Stomach (tissue), 4 donors: ENCODE measurements around the gene RBFOX2.

Source experiments
- EP300 ChIP-seq: sonication (generic); formaldehyde crosslinking; IDR thresholded peaks from one replicate; pipeline ENCODE4 v1.6.1; 2017; ENCODE audit warnings: antibody characterized with exemption
- POLR2A ChIP-seq, 4 donors: fragments of 450-650 bp; IDR thresholded peaks; one replicate each; pipeline ENCODE4 v1.6.1; 2016; ENCODE audit warnings: antibody characterized with exemption in 4 of 4, control low read depth in 2 of 4, mild to moderate bottlenecking in 1 of 4, moderate library complexity in 1 of 4
- POLR2AphosphoS5 ChIP-seq, 3 donors: sonication (generic); formaldehyde crosslinking; IDR thresholded peaks; one replicate each; pipeline ENCODE4 v1.6.1; 2016; ENCODE audit warnings: antibody characterized with exemption in 3 of 3
- TF ChIP-seq, protein P1 (sequence below), 7 experiments: fragments of 450-650 bp in 4 of 7; fragments of 200-600 bp in 3 of 7; sonication (generic) in 3 of 7; IDR thresholded peaks; one replicate each; pipeline ENCODE4 v1.5.1; 2016 to 2019; ENCODE audit warnings: antibody characterized with exemption in 7 of 7, control low read depth in 2 of 7, mild to moderate bottlenecking in 1 of 7

DNA sequence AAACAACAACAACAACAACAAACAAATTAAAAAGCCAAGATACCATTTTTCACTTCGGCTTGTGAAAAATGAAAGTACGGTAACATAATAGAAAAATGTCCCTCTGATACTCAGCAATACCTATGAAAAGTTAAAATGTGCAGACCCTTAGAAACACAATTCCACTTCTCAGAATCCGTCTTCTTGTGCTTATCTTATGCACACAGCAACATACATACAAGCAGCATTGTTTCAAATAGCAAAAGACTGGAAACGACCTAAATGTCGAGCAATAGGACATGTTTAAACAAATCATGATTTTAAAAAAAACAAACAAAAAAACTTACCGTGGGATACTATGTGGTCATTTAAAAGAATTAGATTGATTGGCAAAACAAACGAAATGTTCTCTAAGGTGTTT, 26.5 kb downstream of the RBFOX2 start:
- TF ChIP-seq, protein P1, sequence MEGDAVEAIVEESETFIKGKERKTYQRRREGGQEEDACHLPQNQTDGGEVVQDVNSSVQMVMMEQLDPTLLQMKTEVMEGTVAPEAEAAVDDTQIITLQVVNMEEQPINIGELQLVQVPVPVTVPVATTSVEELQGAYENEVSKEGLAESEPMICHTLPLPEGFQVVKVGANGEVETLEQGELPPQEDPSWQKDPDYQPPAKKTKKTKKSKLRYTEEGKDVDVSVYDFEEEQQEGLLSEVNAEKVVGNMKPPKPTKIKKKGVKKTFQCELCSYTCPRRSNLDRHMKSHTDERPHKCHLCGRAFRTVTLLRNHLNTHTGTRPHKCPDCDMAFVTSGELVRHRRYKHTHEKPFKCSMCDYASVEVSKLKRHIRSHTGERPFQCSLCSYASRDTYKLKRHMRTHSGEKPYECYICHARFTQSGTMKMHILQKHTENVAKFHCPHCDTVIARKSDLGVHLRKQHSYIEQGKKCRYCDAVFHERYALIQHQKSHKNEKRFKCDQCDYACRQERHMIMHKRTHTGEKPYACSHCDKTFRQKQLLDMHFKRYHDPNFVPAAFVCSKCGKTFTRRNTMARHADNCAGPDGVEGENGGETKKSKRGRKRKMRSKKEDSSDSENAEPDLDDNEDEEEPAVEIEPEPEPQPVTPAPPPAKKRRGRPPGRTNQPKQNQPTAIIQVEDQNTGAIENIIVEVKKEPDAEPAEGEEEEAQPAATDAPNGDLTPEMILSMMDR (IDR thresholded peaks at IDR 0.05): no peak
- TF ChIP-seq POLR2AphosphoS5 (IDR thresholded peaks at IDR 0.05): no peak
- no peak for TF ChIP-seq EP300
- no peak for TF ChIP-seq POLR2A (IDR thresholded peaks at IDR 0.05)
